Gastroesophageal sphincter (tissue), 4 donors: ENCODE results near the gene ZNF774. TPM values are rescaled to one million over a fixed set of nuclear protein-coding genes. Genes with fewer than 3 reads are reported as not detected.
"Not testable (repeated sequence)": the region's sequence is repeated elsewhere in the genome, so short reads cannot be mapped to it uniquely, and the experiment has no call there.

Experiments used
- ATAC-seq: fragments of 150-250 bp; one replicate; pipeline ENCODE4 v1.9.1; 2016; ENCODE audit warnings: mild to moderate bottlenecking, moderate library complexity
- H3K27ac ChIP-seq, 4 donors: fragments of 200-600 bp; sonication (generic) in 3 of 4; 1 replicate in 3 of 4; 2 replicates in 1 of 4; pipeline ENCODE4 v1.5.1; 2016 to 2019
- H3K27me3 ChIP-seq: fragments of 200-600 bp; sonication (generic); one replicate; pipeline ENCODE4 v1.5.1; 2019
- H3K36me3 ChIP-seq, 2 donors: fragments of 200-600 bp; sonication (generic); one replicate each; pipeline ENCODE4 v1.5.1; 2019; ENCODE audit warnings: control low read depth in 1 of 2
- H3K4me1 ChIP-seq, 3 donors: fragments of 200-600 bp; sonication (generic); 1 replicate in 2 of 3; 2 replicates in 1 of 3; pipeline ENCODE4 v1.5.1; 2016 to 2019; ENCODE audit warnings: control low read depth in 2 of 3
- H3K4me3 ChIP-seq, 2 donors: fragments of 200-600 bp; sonication (generic); one replicate each; pipeline ENCODE4 v1.5.1; 2019; ENCODE audit warnings: mild to moderate bottlenecking in 1 of 2, moderate library complexity in 1 of 2
- H3K9me3 ChIP-seq, 3 donors: fragments of 200-600 bp; sonication (generic); one replicate each; pipeline ENCODE4 v1.5.1; 2017 to 2019; ENCODE audit warnings: control low read depth in 2 of 3
- EP300 ChIP-seq: sonication (generic); formaldehyde crosslinking; IDR thresholded peaks from one replicate; pipeline ENCODE4 v1.6.1; 2017; ENCODE audit warnings: antibody characterized with exemption, mild to moderate bottlenecking
- POLR2A ChIP-seq, 2 donors: fragments of 450-650 bp; IDR thresholded peaks; one replicate each; pipeline ENCODE4 v1.6.1; 2017; ENCODE audit warnings: antibody characterized with exemption in 2 of 2, mild to moderate bottlenecking in 2 of 2, moderate library complexity in 1 of 2
- POLR2AphosphoS5 ChIP-seq: sonication (generic); formaldehyde crosslinking; IDR thresholded peaks from one replicate; pipeline ENCODE4 v1.6.1; 2017; ENCODE audit warnings: antibody characterized with exemption
- WGBS, 2 donors: methylation state at CpG; one replicate each; pipeline ENCODE4 v1.1.5; 2018; ENCODE audit warnings: low coverage in 1 of 2; 5-methylcytosine and 5-hydroxymethylcytosine counted together
- total RNA-seq, 4 donors: library from RNA; depleted of rRNA; stranded (reverse); fragments of >200 nt; gene quantifications; one replicate each; pipeline ENCODE4 v1.1.0, GENCODE V29; 2016
- TF ChIP-seq, protein P1 (sequence below), 4 experiments: fragments of 200-600 bp in 2 of 4; fragments of 450-650 bp in 2 of 4; sonication (generic) in 1 of 4; IDR thresholded peaks; one replicate each; pipeline ENCODE4 v1.5.1; 2017 to 2019; ENCODE audit warnings: antibody characterized with exemption in 4 of 4, mild to moderate bottlenecking in 2 of 4, moderate library complexity in 2 of 4

ZNF774 gene
- total RNA-seq, 4 donors from 2014 or later: 0.78 to 17.2 (median 1.1) TPM

DNA sequence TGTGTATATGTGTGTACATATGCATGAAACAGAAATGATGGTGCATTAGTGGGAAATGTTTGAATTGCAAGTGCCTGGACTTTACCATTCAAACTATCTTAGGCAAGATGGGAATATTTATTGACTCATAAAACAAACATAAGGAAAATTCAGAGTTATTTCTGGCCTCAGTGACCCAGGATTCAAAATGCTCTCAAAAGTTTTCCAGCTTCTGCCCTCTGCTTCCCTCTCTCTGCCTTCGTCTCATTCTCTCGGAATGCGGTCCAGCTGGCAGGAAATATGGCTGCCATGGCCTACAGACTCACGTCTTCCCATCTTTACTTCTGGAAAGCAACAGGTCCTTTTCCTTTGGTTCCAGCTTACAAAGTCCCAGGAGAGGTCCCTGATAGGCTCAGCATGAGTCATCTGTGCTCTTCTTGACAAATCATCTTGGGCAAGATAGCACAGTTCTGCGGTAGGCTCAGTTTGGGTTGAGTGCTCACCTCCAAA, 8.7 kb upstream of the ZNF774 start:
- Histone ChIP-seq H3K4me1 (no peaks in the 10 kb centered on the region), H3K36me3 (no peaks in the 10 kb centered on the region), H3K27ac (peak overlapping the region in 1 of 4 donors; percentile 17), H3K4me3 (no peak overlapping the region), H3K9me3 (no peaks in the 10 kb centered on the region), H3K27me3 (no peaks in the 10 kb centered on the region)
- ATAC-seq: no peak
- TF ChIP-seq POLR2A (IDR thresholded peaks at IDR 0.05): no peak
- TF ChIP-seq, protein P1, sequence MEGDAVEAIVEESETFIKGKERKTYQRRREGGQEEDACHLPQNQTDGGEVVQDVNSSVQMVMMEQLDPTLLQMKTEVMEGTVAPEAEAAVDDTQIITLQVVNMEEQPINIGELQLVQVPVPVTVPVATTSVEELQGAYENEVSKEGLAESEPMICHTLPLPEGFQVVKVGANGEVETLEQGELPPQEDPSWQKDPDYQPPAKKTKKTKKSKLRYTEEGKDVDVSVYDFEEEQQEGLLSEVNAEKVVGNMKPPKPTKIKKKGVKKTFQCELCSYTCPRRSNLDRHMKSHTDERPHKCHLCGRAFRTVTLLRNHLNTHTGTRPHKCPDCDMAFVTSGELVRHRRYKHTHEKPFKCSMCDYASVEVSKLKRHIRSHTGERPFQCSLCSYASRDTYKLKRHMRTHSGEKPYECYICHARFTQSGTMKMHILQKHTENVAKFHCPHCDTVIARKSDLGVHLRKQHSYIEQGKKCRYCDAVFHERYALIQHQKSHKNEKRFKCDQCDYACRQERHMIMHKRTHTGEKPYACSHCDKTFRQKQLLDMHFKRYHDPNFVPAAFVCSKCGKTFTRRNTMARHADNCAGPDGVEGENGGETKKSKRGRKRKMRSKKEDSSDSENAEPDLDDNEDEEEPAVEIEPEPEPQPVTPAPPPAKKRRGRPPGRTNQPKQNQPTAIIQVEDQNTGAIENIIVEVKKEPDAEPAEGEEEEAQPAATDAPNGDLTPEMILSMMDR (IDR thresholded peaks at IDR 0.05): no peak
- no peak for TF ChIP-seq POLR2AphosphoS5
- TF ChIP-seq EP300: no peak
- 84% methylated on average over 4 of the region's 5 CpGs; no CpG with 5 or more reads in 1 of the 2 donors for WGBS, 2 donors

DNA sequence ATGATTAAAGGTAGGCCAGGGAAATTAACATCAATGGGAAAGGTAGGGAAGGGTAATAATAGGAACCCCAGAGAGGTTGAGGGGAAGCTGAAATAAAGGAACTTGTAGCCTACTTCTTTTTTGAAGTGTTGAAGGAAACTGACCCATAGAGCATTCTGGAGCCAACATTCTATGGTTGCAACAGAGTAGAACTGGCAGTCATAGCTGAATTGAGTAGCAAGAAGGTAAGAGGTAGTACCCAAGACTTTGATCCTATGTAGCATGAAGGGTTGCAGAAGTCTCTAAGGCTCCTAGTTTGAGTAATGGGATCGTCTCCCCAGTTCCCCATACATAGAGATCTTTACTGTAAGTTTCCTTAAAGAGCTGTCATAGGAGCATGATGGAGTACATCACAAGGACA, 7.4 kb upstream of the ZNF774 start:
- Histone ChIP-seq H3K4me1 (no peaks in the 10 kb centered on the region), H3K4me3 (no peak overlapping the region), H3K9me3 (no peaks in the 10 kb centered on the region), H3K36me3 (no peaks in the 10 kb centered on the region), H3K27ac (no peak overlapping the region), H3K27me3 (no peaks in the 10 kb centered on the region)
- ATAC-seq: no peak
- TF ChIP-seq, protein P1 (IDR thresholded peaks at IDR 0.05): no peak
- 83 to 100% methylated on average over 1 of the region's 1 CpG for WGBS, 2 donors

DNA sequence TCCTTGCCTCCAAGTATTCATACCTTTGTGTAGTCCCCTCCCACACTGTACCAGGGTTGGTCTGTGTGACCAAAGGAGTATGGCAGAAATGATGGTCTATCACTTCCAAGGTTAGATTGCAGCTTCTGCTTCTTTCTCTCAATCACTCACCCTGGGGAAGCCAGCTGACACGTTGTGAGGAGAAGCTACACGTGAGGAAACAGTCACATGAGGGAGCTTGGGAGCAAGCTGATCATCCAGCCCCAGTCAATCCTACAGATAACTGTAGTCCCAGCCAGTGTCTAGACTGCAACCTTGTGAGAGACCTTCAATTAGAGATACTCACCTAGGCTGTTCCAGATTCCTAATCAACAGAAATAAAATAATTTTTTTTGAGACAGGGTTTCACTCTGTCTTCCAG, 6.2 kb upstream of the ZNF774 start:
- no peaks in the 10 kb centered on the region for H3K4me1 ChIP-seq
- H3K36me3 ChIP-seq: no peaks in the 10 kb centered on the region
- H3K9me3 ChIP-seq: no peaks in the 10 kb centered on the region
- no peak overlapping the region for H3K27ac ChIP-seq
- 38% methylated on average over 2 of the region's 2 CpGs; no CpG with 5 or more reads in 1 of the 2 donors for WGBS, 2 donors
- no peak for TF ChIP-seq POLR2AphosphoS5
- no peak for TF ChIP-seq POLR2A (IDR thresholded peaks at IDR 0.05)
- no peak for TF ChIP-seq EP300
- TF ChIP-seq, protein P1 (IDR thresholded peaks at IDR 0.05): no peak
- no peak for ATAC-seq
- no peaks in the 10 kb centered on the region for H3K27me3 ChIP-seq
- H3K4me3 ChIP-seq: no peak overlapping the region

DNA sequence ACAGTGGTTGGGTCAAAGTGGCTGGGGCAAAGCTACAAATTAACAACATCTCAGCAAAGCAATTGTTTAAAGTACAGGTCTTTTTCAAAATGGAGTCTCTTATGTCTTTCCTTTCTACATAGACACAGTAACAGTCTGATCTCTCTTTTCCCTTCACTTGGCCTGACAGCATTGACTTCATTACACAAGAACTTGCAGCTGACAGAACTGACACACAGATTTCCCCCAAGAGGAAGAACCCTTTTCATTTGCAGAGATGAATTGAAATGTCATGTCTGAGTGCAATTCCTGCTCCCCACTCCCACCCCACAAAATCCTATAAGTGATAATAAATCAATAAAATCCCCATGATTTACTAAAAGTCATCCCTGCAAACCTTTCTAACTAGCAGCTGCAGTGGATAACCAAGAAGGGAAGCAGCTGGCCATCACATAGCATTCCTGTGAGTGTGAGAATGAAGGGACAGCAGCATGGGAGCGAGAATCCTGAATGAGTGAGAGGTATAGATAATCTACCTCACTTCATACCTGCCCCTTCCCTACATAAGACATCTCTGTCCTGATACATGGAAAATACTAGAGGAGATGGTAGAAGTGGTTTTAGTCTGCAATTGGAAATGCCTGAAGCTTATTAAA, 4.5 kb upstream of the ZNF774 start:
- WGBS, 2 donors: 90% methylated on average over 1 of the region's 1 CpG; no CpG with 5 or more reads in 1 of the 2 donors
- not testable (repeated sequence) for H3K27ac ChIP-seq, H3K9me3 ChIP-seq, H3K4me1 ChIP-seq, H3K4me3 ChIP-seq, ATAC-seq, H3K27me3 ChIP-seq, H3K36me3 ChIP-seq

DNA sequence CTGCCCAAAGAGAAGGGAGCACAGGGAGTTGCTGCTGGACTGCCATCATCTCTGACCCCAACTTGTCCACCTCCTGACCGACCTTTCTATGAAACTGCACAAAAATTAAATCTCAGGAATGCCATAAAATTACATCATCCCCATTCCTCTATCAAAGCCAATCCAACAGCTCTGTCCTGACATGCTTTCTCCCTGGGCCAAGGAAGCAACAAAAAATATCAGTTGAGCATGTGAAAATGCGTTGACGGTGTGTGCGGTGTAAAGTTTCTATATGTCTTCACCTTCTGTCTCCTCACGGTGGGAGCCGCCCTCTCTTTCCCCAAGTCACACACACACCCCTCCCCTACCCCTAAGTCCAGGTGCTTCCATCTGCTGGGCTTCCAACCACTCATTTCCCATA, 3.6 kb upstream of the ZNF774 start:
- no peak for ATAC-seq
- Histone ChIP-seq H3K27me3 (no peaks in the 10 kb centered on the region), H3K4me3 (no peak overlapping the region), H3K9me3 (no peaks in the 10 kb centered on the region), H3K36me3 (no peaks in the 10 kb centered on the region), H3K27ac (no peak overlapping the region), H3K4me1 (peaks cover 0 to 13% (median 0%) of the 10 kb centered on the region in 3 donors)
- no peak for TF ChIP-seq POLR2A (IDR thresholded peaks at IDR 0.05)
- no peak for TF ChIP-seq POLR2AphosphoS5
- TF ChIP-seq, protein P1 (IDR thresholded peaks at IDR 0.05): no peak
- TF ChIP-seq EP300: no peak
- 71 to 93% methylated on average over 4 to 6 of the region's 6 CpGs for WGBS, 2 donors
